GM18519 (cell line): Measurements from ENCODE around the gene AGTRAP.

Source experiments
- ATAC-seq: cut with Tn5 transposase; IDR thresholded peaks from one replicate; pipeline ENCODE4 v1.9.1; 2021; ENCODE audit warnings: mild to moderate bottlenecking, moderate library complexity; ENCODE audit not compliant: unreplicated experiment, low FRiP score

The AGTRAP gene, protein sequence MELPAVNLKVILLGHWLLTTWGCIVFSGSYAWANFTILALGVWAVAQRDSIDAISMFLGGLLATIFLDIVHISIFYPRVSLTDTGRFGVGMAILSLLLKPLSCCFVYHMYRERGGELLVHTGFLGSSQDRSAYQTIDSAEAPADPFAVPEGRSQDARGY

DNA sequence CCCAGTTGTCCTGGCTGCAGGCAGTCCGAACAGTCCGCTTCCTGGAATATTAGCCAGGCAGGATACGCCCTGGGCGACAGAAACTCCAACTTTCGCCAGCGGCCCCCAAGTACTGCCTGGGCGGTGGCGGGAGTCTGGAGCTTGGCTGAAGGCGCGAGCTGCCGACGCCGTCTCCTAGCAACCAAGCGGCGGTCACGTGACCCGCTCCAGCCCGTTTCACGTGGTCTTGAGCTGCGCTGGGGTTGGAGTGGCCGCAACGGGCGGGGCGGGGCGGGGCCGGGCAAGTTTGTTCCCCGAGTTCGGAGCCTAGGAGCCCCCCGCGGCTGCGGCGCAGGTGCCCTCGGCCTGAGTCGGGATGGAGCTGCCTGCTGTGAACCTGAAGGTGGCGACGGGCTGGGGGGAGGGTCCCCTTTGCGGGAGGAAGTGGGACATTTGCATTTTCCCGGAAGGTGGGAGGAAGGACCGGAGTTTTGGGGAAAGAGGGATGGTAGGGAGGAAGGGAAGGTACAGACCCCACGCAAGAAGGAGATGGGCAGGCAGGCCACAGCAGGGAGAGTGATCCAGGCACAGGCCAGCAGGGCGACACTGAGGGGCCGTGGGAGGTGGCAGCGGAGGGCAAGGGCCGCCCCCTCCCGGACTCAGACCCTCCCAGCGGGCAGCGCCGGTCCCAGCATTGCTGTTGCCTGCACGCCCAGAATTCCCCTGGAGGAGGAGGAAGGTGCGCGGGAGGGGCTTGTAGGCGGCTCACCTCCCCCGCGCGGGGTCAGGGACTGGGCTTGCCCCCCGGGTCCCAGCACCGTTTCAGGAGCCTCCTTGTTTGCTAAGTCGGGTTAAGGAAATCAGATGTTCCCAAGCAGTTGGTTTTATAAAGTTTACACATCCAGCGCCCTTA lies at the start of gene AGTRAP:
Gene AGTRAP, plus strand, starts transcription at position 283 of the 892 bp plus-strand sequence. Its CDS starts 73 bp downstream, at position 356.
- peak; percentile 62 for ATAC-seq

DNA sequence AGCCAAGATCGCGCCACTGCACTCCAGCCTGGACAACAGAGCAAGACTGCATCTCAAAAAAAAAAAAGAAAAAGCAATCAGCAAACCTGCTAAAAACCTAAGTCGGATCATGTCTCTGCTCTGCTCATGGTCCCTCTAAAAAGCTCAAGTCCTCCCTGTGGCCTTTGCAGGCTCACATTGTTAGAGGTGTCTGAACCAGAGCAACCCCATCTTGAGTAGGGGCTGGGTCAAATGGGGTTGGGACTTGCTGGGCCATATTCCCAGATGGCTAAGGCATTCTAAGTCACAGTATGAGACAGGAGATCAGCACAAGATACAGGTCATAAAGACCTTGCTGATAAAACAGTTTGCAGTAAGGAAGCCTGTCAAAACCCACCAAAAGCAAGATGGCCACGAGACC lies 47.4 kb upstream of the AGTRAP start:
- ATAC-seq, result no peak

DNA sequence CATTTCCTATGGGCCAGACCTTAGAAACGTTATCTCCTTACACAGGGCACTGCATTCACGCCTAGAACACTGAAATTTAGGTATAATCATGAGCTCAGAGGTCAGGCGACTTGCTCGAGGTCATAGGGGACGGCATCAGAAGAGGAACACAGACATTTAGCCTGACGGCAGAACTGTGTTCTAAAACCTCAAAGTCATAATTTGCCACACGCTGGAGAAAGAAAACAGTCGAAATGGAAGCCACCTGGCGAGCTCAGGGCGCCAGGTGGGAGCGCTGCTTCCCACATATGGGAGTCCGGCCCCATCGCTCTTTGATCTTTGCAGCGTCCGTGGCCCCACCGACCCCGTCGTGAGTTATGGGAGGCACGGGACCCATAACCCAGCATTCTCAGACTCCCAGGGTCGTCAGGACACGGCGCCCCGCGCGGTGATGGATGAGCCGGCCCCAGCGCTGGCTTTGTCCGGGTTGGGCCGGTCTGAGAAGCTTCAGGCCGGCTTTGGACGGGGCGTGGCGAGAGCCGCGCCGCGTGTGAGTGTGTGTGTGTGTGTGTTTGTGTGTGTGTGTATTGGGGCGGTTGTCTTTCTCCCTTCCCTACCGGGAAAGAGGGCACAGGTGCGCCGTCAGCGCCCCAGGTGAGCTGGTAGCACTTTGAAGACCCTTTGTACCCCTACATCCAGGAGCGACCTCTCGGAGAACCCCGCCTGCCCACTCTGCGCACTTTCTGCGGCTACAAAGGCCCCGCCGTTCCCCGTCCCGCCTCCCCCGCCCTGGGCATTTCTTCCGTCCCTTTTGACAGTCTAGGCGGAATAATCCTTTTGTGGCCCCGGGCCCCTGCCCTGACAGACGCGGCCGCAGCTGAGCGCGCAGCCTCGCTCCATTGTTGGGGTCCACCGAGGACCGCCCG lies 45.3 kb upstream of the AGTRAP start:
- ATAC-seq, result no peak

- ATAC-seq, result no peak
These were observed 44.5 kb upstream of the AGTRAP start, which contains the start of gene DRAXIN for GRCh38 chr1:11691302-11691914. TSS of gene DRAXIN (plus strand) at chr1:11691710. CDS start at chr1:11706259, 14,549 bp downstream.

- ATAC-seq, result no peak
These were observed 43.8 kb upstream of the AGTRAP start for GRCh38 chr1:11691928-11692711.

DNA sequence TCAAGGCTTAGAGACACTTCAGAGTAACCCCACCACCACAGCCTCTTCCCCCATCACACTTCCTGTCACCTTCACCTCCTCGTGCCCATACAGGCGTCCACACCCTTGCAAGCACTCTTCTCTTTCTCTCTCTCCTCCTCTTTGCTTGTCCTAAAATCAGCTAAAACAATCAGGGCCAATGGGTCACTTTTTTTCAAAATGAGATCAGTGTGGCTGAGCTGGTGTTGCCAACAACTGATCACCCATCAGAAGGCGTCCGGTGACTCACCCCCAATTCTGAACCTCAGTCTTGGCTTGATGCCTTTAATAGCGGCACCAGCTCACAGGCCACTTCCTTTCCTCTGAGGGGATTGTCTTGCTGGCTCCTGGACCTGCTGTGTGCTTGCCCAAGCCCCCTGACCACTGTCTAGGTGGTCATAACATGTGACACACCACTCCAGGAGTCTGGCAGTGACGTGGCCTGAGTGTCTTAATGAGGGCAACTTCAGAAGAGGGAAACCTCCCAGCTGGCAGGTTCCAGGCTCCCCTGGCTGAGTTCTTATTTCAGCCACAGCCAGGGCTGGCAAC lies 42.8 kb upstream of the AGTRAP start:
- no peak for ATAC-seq

DNA sequence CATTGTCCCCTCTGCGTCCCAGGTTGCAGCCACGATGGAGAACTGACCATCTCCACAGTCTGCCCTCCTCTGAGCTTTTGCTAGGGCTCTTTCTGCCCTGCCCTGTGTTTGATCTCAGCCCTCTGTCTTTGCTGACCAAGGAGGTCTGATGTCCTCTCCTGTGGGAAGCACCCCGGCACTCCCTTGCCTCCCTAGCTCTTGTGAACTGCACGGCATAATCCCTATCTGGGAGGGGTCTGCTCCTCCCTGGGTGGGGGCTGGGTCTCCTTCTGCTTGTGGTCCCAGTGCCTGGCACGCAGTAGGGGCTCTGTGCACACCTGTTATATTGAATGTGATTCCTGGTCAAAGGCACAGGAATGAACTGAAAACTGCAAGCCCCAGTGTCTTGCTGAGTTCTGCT lies 42.0 kb upstream of the AGTRAP start:
- ATAC-seq, result no peak

DNA sequence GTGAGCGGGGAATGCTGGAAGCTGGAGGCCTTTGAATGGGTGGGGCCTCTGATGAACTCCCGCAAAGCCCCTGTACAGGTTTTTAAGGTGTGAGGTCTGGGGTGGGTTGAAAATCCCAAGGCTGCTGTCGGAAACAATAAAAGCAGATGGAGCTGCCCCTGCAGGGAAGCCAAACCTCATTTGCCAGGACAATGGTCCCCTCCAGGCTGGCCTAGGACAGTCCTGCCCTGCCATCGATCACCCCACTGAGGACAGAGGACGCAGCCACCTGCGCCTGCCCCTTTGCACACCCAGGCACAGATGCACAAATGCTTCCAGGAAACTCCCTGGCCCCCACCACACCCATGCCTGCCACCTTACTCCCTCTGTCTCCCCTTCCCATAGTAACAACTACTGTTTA lies 40.1 kb upstream of the AGTRAP start:
- no peak for ATAC-seq

- no peak for ATAC-seq
These were observed 38.6 kb upstream of the AGTRAP start for GRCh38 chr1:11697188-11697892.

DNA sequence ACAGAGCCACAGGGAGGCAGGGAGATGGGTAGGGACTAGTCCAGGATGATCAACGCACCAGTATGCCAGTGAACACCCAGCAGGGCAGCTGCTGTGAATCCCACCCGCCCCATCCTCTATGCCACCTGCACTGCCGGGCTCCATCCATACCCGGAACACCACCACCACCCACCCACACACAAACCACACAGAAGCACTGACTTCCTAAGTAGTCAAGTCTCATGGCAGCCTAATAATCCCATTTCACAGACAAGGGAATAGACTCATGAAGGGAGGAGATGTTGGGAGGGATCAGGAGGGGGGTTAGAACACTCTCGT lies 38.1 kb upstream of the AGTRAP start:
- ATAC-seq, result no peak

- ATAC-seq, result no peak
These were observed 35.1 kb upstream of the AGTRAP start for GRCh38 chr1:11700601-11701467.

- no peak for ATAC-seq
These were observed 34.4 kb upstream of the AGTRAP start for GRCh38 chr1:11701551-11701961.

- no peak for ATAC-seq
These were observed 33.7 kb upstream of the AGTRAP start for GRCh38 chr1:11701981-11702803.

DNA sequence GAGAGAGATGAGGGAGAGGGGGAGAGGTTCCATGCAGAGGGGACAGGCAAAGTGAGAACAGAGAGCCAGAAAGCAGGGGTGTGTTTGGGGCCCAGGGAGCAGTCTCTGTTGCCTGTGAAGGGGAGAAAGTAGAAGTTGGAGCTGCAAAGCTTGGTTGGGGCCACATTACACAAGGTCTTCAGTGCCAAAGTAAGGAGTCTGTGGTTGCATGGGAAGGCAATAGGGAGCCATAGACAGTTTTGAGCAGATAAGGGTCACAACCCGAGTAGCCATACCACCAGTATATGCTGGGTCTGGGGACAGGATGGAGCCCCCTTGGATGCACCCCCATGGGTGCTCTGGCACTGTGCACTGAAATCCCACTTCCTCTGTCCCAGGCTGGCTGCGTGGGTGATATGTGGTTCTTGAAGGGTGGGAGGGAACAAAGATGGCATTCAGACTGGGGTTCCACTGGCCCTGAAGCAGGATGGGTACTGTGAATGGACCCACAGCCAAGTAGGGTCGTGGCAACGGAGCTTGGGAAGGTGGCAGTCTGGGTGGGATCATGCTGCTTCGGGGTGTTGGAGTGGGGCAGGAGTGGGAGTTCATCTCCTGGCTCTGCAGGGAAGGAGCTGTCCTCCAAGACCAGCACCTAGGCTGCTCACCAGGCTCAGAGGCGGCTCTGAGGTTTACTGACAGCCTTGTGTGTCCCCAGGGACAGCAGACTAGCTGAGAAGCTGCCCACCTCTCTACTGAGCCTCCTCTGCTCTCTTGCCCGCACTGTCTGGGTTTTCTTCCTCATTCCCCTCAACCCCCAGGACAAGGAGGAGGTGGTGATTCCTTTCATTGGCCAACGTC lies 32.4 kb upstream of the AGTRAP start:
- ATAC-seq, result no peak

DNA sequence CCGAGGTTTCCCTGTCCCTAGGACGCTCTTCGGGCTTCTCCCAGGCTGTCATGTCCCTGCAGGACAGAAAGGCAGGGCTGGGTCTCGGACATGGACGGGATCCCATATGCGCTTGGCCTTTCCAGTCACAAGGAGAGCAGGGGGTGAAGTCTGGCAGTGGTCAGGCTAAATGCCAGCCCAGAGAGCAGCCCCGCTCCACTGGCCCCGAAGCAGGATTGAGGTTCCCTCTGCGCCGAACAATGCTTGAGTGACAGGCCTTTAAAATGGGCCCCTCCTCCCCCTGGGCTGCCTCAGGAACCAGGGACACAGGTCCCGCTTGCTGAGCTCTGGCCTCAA lies 31.8 kb upstream of the AGTRAP start:
- ATAC-seq, result no peak

- no peak for ATAC-seq
These were observed 31.1 kb upstream of the AGTRAP start for GRCh38 chr1:11704691-11705475.
